GM12873 (cell line): Measurements from ENCODE around the gene AAK1.

Experiments
- TF ChIP-seq, protein P1 (sequence below): IDR thresholded peaks from 2 replicates; pipeline ENCODE4 v1.5.1; 2012; ENCODE audit warnings: low read depth, mild to moderate bottlenecking, moderate library complexity, low read length, control low read depth; ENCODE audit not compliant: insufficient read depth; ENCODE audit errors: missing control alignments

AAK1 gene

DNA sequence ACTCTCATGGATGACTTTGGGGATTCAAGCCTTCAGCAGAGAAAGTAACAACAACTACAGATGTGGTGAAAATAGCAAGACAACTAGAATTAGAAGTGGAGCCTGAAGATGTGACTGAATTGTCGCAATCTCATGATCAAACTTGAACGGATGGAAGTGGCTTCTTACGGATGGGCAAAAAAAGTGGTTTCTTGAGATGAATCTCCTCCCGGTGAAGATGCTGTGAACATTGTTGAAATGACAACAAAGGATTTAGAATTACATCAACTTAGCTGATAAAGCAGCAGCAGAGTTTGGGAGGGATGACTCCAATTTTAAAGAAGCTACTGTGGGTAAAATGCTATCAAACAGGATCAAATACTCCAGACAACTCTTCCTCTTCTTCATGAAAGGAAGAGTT, 43.1 kb downstream of the AAK1 start:
- TF ChIP-seq, protein P1, sequence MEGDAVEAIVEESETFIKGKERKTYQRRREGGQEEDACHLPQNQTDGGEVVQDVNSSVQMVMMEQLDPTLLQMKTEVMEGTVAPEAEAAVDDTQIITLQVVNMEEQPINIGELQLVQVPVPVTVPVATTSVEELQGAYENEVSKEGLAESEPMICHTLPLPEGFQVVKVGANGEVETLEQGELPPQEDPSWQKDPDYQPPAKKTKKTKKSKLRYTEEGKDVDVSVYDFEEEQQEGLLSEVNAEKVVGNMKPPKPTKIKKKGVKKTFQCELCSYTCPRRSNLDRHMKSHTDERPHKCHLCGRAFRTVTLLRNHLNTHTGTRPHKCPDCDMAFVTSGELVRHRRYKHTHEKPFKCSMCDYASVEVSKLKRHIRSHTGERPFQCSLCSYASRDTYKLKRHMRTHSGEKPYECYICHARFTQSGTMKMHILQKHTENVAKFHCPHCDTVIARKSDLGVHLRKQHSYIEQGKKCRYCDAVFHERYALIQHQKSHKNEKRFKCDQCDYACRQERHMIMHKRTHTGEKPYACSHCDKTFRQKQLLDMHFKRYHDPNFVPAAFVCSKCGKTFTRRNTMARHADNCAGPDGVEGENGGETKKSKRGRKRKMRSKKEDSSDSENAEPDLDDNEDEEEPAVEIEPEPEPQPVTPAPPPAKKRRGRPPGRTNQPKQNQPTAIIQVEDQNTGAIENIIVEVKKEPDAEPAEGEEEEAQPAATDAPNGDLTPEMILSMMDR, result no peak

DNA sequence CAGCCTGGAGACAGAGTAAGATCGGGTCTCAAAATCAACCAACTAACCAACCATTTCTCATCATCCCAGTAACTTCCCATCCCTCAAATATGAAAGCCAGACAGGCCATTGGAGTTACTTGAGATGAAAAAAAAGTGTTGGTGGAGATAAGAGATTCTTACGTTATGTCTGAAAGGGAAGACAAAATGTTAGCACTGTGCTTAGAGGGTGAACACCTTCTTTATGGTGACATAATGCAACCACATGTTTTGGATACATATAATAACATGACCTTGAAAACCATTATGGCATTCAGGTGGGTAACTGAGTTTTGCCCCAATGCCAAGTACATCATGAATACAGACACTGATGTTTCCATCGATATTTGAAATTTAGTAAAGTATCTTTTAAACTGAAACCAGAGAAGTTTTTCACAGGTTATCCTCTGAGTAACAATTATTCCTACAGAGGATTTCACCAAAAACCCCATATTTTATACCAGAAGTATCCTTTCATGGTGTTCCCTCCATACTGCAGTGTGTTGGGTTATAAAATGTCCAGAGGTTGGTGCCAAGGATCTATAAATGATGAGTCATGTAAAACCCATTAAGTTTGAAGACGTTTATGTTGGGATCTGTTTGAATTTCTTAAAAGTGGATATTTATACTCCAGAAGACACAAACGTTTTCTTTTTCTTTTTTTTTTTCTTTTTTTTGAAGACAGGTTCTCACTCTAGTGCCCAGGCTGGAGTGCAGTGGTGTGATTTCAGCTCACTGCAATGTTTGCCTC, 45.5 kb downstream of the AAK1 start:
- TF ChIP-seq, protein P1, result no peak

DNA sequence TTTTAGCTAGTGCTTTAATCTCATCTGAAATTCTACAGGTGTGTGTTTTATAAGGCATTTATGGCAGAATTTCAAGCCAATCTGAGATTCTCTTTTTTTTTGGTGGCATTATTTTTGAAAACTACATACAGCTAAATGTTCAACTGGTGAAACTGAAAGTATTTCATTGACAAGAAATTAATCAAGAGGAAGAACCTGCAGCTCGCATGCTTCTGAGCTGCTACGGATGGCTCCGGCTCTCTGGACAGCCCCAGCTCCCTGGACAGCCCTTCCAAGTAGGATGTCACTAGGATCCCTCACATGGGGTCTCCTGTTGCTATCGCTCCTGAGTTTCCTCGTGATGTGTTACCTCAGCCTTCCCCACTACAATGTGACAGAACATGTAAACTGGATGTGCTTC, 46.4 kb downstream of the AAK1 start:
- TF ChIP-seq, protein P1, result no peak

DNA sequence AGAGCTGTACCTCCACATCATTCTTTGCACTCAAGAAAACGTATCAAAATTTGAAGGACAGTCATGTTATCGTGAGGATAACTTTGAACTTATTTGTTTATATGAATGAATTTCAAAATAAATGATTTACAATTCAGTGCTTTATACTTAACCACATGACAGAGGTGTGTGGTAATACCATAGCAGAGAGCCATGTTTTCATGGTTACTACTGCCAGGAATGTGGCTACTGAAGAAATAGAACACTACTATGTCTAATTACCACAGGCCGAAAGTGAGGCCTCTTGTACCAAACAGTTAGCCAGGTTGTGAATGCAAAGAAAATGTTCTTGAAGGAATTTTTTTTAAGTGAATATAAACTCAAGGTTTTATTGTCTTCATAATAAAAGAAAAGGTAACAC, 49.2 kb downstream of the AAK1 start:
- TF ChIP-seq, protein P1, result no peak

DNA sequence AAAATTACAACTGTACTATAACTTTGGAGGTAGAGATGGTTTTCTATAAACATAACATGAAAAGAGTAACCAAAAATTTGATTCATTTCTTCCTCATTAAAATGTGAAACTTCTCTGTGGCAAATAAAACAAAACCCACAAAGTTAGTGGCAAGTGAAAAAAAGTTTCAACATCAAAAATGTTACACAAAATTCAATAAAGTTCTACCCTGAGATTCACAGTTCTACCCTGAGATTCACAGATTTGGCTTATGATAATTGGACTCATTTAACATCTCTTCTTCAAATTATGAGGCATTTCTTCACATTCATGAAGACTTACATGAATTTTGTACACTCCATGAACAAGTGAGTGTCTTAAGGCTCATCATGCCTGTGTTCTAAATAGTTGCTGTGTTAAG, 51.0 kb downstream of the AAK1 start:
- TF ChIP-seq, protein P1, result no peak

DNA sequence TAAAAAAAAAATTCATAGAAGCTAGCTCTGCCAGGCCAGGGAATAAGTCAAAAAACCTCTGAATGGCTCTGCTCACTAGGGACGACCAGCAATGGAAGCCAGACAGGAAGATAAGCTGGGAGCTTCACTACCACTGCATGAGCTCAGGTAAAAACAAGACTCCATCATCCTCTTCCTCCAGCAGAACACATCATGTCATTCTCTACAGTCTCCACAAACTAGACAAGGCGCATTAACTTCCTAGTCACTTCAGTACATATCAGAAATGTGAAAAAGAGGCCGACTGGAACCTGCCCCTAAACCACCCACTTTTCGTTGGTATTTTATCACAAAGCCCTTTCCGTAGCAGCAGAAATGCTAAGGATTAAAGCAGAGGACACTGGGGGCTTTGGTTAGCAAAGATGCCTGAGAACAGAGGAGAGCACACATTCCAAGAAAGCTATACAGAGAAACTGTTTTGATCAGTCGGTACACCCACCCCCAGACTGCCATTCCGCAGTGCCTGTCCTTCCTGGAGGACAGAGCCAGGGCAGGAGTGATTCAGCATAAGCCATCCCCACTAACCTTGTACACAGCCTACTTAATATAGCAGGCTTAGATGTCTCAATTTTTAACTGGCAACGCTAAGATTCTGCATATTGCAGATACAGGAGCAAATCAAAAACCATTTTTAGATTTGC, 53.4 kb downstream of the AAK1 start:
- TF ChIP-seq, protein P1, result no peak

DNA sequence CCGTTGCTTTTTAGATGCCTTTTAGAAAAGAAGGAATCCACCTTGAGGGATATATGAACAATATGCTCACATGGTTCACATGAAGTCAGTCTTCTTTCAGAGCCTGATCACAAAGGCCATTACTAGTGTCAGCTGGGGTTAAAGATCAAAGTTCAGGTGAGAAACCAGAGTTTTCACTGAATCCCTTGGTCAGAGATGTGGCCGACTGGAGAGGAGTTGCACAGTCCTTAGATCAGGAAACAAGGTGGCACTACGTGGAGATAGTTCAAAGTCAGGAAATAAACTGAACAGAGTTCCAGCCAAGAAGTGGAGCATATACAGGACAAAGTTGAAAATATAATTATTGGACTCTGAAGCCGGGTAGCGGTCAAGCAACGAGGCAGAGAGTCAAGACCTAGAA, 54.6 kb downstream of the AAK1 start:
- TF ChIP-seq, protein P1, result no peak
